Activated gamma-delta T cell treated with anti-CD3 and anti-CD28 coated beads, Interleukin-2, amount 50 U/mL, for 16 hours (primary cell): Measurements from ENCODE around the gene GNG4.
A peak's percentile ranks its signal among the peaks of the same experiment; 100 is the strongest.

Experiments used
- DNase-seq: peaks from one replicate; pipeline ENCODE4 v3.0.0-alpha.2; 2020; ENCODE audit warnings: low read depth

GNG4 gene

GRCh38 chr1:235533476-235534168 is 116.0 kb downstream of the GNG4 start:
- no peak for DNase-seq

GRCh38 chr1:235532360-235532759 is 117.2 kb downstream of the GNG4 start:
- no peak for DNase-seq

DNA sequence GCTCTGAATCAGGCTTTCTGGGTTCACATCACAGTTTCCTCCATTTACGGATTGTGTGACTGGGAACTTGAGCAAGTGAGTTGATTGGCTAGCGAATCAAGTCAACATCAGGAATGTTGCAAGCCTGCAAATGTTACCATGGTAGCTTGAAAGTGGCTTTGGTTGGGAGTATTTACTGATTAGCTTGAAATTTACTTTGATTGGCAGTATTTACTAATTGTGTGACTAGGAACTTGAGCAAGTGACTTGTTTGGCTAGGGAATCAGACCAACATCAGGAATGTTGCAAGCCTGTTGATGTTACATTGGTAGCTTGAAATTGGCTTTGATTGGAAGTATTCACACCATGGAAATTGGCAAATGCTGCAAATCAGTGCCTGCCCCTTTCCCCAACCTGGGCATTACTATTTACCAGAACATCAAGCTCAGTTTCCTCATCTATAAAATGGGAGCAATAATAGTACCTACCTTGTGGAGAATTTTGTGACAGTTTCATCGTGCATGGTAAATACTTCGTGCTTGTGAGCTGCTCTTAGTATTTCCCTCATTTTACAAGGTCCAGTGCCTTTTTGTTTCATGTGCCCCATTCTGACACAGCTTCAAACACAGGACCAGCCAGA is 122.3 kb downstream of the GNG4 start:
- no peak for DNase-seq

DNA sequence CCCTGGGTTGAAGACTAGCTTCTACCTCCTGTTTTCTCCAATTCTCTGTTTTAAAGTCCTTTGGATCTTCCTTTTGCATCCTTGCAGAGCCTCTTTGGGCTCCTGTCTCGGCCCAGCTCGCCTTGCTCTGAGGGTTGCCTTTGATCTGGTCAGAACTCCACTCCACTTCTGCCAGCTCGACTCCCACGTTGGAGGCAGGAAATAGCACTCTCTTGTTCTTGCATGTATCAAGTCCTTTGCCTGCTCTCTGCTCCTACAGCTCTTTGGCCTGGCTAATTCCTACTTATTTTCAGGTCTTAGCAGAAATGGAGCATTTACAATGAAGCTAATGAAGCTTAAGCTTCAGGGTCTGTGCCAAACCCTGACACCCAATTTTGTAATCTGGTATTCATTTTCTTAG is 124.3 kb downstream of the GNG4 start:
- DNase-seq = no peak

DNA sequence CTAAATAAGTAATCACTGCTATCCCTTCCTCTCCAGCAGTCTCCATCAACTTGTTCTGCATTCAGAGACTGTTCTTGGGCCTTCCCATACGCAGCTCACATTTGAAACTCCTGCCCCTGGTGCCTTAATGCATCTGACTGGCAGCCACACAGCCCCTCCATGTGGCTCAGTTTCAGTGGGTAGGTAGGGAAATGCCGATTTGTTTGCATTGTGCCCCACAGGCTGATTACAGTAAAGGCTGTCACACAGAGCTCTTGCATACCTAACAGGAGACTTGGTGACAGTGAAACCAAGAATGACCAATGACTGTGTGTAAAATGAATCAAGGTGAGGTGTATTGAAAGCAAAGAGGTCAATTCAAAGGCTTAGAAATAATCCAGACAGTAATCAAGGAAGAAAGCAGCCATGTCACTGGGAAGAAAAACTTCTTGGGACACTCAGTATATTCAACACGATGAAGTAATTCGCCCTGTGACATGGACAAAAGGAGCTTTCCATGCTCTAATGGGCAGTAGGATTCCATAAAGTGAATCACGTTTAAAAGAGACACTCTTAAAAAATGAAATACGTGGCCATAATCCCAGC is 132.6 kb downstream of the GNG4 start:
- no peak for DNase-seq

- no peak for DNase-seq
Measured at GRCh38 chr1:235515844-235516512, 133.6 kb downstream of the GNG4 start.

GRCh38 chr1:235513495-235514366 is 135.9 kb downstream of the GNG4 start:
- peak; percentile 25 for DNase-seq

- DNase-seq = no peak
Measured at GRCh38 chr1:235511470-235512240, 137.9 kb downstream of the GNG4 start.

DNA sequence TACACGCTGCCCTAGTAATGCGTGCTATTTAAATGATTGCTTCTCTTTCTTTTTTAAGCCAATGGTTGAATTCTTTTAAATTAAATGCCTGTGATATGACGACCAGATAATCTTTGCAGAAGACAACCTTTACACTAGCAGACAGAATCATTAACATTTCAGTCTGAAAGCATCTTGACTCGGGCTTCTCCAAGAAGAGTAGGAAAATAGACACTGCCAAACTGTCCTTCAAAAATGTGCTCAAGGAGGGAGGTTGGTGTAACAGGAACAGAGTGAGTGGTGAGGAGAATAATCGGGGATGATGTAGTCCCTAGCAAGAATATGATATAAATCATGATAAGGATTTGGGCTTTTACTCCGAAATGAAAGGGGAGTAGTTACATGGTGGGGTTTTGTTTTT is 138.8 kb downstream of the GNG4 start:
- DNase-seq = no peak

DNA sequence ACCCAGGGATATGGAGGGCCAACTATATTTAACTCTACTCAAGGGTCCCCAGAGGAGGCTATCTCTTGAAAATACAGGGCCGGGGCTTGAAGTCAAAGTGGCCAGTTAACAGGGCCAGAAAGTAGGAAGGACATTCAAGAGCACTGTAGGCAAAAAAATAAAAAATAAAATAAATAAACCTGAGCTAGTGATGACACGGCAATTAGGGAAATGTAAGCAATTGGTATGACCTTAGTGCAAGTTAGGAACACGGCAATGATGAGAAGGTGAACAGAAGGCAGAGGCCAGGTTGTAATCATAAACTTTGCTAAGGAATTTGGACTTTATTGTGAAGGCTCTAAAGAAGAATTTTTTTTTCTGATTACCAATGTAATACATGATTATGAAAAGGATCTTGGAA is 142.0 kb downstream of the GNG4 start:
- DNase-seq = no peak

DNA sequence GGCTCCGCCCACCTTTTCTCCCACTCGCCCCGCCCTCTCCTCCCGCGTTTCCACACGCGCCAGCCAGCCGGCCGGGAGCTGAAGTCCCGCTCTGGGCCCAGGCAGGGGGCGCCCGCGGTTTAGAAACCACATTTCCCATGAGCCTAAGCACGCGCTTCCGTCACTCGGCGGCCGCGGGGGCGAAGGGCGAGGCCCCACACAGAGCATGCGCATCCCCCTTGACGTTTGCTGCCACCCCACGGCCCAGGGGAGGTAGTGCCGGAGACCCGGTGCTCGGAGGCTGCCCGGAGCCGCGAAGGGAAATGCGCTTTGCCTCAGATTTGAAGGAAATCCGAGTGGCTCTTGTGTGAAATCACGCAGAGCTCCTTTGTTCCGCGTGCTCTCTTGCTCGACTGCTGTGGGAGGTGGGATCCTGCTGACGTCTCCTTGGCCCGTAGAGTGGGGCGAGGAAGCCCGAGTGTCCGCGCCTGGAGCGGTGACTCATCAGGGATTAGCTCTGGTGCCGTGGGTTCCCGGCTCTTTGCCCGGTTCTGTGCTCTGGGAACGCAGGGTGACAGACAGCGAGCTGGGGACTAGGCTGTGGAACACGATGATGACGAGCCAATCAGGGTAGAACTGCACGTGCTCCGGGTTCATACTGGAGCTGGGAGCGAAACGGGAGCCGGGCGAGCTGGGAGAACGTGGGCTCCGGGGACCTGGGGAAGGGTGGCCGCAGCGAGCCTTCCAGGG is 144.9 kb downstream of the GNG4 start:
- peak; percentile 97 for DNase-seq

DNA sequence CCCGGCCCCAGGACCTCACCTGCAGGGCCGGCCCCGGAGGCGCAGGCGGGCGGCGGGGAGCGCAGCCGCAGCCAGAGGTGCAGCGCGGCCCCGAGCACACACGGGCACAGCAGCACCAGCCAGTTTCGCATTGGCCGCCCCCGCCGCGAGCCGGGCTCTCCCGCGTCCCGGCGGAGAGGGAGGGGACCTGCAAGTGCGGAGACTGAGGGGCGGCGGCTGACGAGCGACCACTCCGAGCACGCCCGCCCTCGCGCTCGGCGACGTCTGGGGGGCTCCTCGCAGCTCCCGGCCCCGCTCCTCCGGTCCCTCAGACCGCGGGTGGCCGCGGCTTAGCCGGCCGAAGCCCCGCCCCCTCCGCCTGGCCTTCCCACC is 145.5 kb downstream of the GNG4 start, which contains the start of gene B3GALNT2:
B3GALNT2 (minus strand) TSS at position 331 of the 372 bp plus-strand sequence; CDS start at position 131, 200 bp downstream.
- DNase-seq = no peak

GRCh38 chr1:235503403-235504121 is 146.0 kb downstream of the GNG4 start:
- DNase-seq = no peak

DNA sequence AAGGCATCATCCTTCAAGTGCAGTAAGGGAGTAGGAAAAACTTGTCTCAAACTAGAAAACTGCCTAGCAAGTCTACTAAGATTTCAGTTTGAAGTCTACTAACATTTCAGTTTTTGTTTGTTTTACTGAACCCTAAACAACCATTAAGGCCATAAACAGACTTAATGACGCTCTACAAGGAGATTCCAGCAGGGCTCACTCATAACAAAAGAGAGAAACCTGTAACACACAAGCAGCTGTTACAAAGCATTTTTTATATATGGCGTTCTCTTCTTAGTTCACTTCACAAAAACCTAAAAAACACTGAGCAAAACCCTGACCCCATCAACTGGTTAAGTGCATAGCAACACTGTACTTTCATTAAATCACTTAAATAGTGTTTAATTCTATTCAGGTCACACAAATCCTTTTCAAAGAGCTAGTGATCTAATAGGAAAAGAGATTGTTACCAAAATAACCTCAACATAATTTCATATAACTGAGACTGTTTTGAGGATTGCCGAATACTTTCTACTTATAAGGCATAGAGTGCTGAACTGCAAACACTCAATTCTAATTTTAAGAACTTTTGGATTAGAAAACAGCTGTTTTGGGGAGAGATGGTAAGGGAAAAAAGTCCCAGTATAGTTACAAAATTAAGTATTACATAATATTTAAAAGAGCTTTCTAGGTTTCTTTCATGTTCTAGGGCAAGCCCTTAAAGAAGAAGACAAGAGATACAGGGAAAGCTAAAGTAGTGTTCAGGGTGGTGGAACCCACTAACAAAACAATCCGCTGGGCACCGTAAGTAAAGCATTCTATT is 146.8 kb downstream of the GNG4 start:
- no peak for DNase-seq

DNA sequence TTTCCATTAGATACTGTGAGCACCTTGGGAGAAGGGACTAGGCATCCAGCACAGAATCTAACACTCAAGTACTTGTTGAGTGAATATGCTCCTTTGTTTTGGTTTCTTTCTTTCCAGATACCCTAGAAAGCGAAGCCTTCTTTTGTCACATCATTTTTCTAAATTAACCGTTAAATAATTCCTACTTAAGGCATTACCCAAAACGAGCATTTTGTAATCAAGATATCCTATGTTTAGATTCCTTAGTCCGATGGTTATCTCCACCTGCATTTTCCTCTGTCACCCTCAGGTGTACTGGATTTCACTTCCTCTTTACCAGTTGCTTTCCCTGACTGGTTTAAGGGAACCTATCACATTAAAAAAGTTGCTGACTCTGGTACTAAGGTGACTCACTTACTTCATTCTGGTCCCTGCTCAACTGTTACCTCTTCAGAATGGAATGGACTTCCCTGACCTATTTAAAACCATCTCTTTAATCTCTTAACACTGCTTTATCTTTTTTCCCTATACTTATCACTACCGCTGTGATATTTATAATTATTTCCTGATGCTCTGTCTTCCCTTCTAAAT is 148.5 kb downstream of the GNG4 start:
- no peak for DNase-seq
